Karpas-422 (cell line): ENCODE results near the gene ADCY7. TPM values are rescaled to one million over a fixed set of nuclear protein-coding genes. Genes with fewer than 3 reads are reported as not detected.

Experiments used
- DNase-seq: peaks from one replicate; pipeline ENCODE4 v3.0.0-alpha.2; 2015
- H2AFZ ChIP-seq: fragments of 200-600 bp; sonication (generic); 2 replicates; pipeline ENCODE4 v1.6.1; 2014; ENCODE audit warnings: antibody characterized with exemption, low read length, mixed read lengths
- H3K27ac ChIP-seq: fragments of 200-600 bp; sonication (generic); 2 replicates; pipeline ENCODE4 v1.5.1; 2014; ENCODE audit warnings: mild to moderate bottlenecking, low read length, moderate library complexity
- H3K27me3 ChIP-seq: fragments of 200-600 bp; sonication (generic); 2 replicates; pipeline ENCODE4 v1.6.1; 2014; ENCODE audit warnings: low read length, mixed read lengths
- H3K36me3 ChIP-seq: fragments of 200-600 bp; sonication (generic); 2 replicates; pipeline ENCODE4 v1.6.1; 2014; ENCODE audit warnings: low read length, mixed read lengths; ENCODE audit not compliant: insufficient read depth
- H3K4me1 ChIP-seq: fragments of 200-600 bp; sonication (generic); 2 replicates; pipeline ENCODE4 v1.6.1; 2014; ENCODE audit warnings: mild to moderate bottlenecking, low read length, mixed read lengths
- H3K4me2 ChIP-seq: fragments of 200-600 bp; sonication (generic); 2 replicates; pipeline ENCODE4 v1.6.1; 2014; ENCODE audit warnings: low read length, low read depth, mild to moderate bottlenecking; ENCODE audit not compliant: poor library complexity, severe bottlenecking
- H3K4me3 ChIP-seq: fragments of 200-600 bp; sonication (generic); 2 replicates; pipeline ENCODE4 v1.5.1; 2014; ENCODE audit warnings: mild to moderate bottlenecking, antibody characterized with exemption, low read length, mixed read lengths
- H3K79me2 ChIP-seq: fragments of 200-600 bp; sonication (generic); 2 replicates; pipeline ENCODE4 v1.6.1; 2014; ENCODE audit warnings: mild to moderate bottlenecking, low read length, mixed read lengths
- H3K9ac ChIP-seq: fragments of 200-600 bp; sonication (generic); 2 replicates; pipeline ENCODE4 v1.6.0; 2014; ENCODE audit warnings: low read length
- H3K9me2 ChIP-seq: fragments of 200-600 bp; sonication (generic), shearing (Covaris generic); replicated peaks from 2 replicates; pipeline ENCODE4 v1.6.0; 2014; ENCODE audit warnings: mild to moderate bottlenecking, low read length, moderate library complexity; ENCODE audit not compliant: insufficient read depth
- H3K9me3 ChIP-seq: fragments of 300-700, 200-600 bp; sonication (generic); 2 replicates; pipeline ENCODE4 v1.6.1; 2014; ENCODE audit warnings: low read length, mixed read lengths
- H4K20me1 ChIP-seq: fragments of 200-600 bp; sonication (generic); 2 replicates; pipeline ENCODE4 v1.6.1; 2014; ENCODE audit warnings: mild to moderate bottlenecking, antibody characterized with exemption, low read length, low read depth; ENCODE audit not compliant: insufficient read depth
- total RNA-seq: library from RNA; depleted of rRNA; stranded (reverse); fragments of >200 nt; shearing (Covaris generic); gene quantifications from 2 replicates; pipeline ENCODE4 v1.2.3, GENCODE V29; 2014; ENCODE audit warnings: low replicate concordance

Gene ADCY7
- total RNA-seq, 1 experiment from 2014 or later = 27.5 TPM

GRCh38 chr16:50246299-50247122 is 19.8 kb upstream of the ADCY7 start:
- H3K36me3 ChIP-seq = no peaks in the 10 kb centered on the region
- peak overlapping the region; percentile 47 for H3K4me2 ChIP-seq
- H3K79me2 ChIP-seq = no peaks in the 10 kb centered on the region
- peak overlapping the region; percentile 51; the same call in 1 of the 2 replicates for H3K4me3 ChIP-seq
- no peaks in the 10 kb centered on the region for H3K9me2 ChIP-seq
- no peak overlapping the region for H3K27ac ChIP-seq
- no peaks in the 10 kb centered on the region for H3K9me3 ChIP-seq
- H4K20me1 ChIP-seq = no peaks in the 10 kb centered on the region
- H3K9ac ChIP-seq = peak overlapping the region; percentile 35; the same call in 1 of the 2 replicates
- H3K4me1 ChIP-seq = peaks cover 6% of the 10 kb centered on the region; the same call in 1 of the 2 replicates
- peak; percentile 35 for DNase-seq
- no peak overlapping the region for H2AFZ ChIP-seq
- no peaks in the 10 kb centered on the region for H3K27me3 ChIP-seq

GRCh38 chr16:50247123-50247905 is 19.0 kb upstream of the ADCY7 start:
- peak; percentile 38 for DNase-seq
- Histone ChIP-seq H3K27ac (no peak overlapping the region), H3K9ac (no peak overlapping the region), H3K4me2 (no peak overlapping the region), H3K9me3 (no peaks in the 10 kb centered on the region), H3K9me2 (no peaks in the 10 kb centered on the region), H3K36me3 (no peaks in the 10 kb centered on the region), H3K27me3 (no peaks in the 10 kb centered on the region), H4K20me1 (no peaks in the 10 kb centered on the region), H3K4me3 (no peak overlapping the region), H3K4me1 (peaks cover 6% of the 10 kb centered on the region; the same call in 1 of the 2 replicates), H3K79me2 (no peaks in the 10 kb centered on the region), H2AFZ (no peak overlapping the region)

GRCh38 chr16:50247906-50248608 is 18.3 kb upstream of the ADCY7 start:
- H3K27ac ChIP-seq = no peak overlapping the region
- no peak overlapping the region for H3K4me2 ChIP-seq
- no peaks in the 10 kb centered on the region for H4K20me1 ChIP-seq
- H3K9me3 ChIP-seq = no peaks in the 10 kb centered on the region
- DNase-seq = peak; percentile 4
- no peaks in the 10 kb centered on the region for H3K36me3 ChIP-seq
- no peak overlapping the region for H3K4me3 ChIP-seq
- H3K4me1 ChIP-seq = peaks cover 6% of the 10 kb centered on the region; the same call in 1 of the 2 replicates
- H3K9me2 ChIP-seq = no peaks in the 10 kb centered on the region
- no peak overlapping the region for H2AFZ ChIP-seq
- no peak overlapping the region for H3K9ac ChIP-seq
- H3K27me3 ChIP-seq = no peaks in the 10 kb centered on the region
- H3K79me2 ChIP-seq = no peaks in the 10 kb centered on the region

- no peak overlapping the region for H3K27ac ChIP-seq
- no peak overlapping the region for H3K9ac ChIP-seq
- H3K79me2 ChIP-seq = no peaks in the 10 kb centered on the region
- H3K27me3 ChIP-seq = no peaks in the 10 kb centered on the region
- no peak overlapping the region for H3K4me2 ChIP-seq
- peaks cover 6% of the 10 kb centered on the region; the same call in 1 of the 2 replicates for H3K4me1 ChIP-seq
- no peaks in the 10 kb centered on the region for H4K20me1 ChIP-seq
- no peaks in the 10 kb centered on the region for H3K36me3 ChIP-seq
- DNase-seq = peak; percentile 32
- no peaks in the 10 kb centered on the region for H3K9me2 ChIP-seq
- H3K9me3 ChIP-seq = no peaks in the 10 kb centered on the region
- H3K4me3 ChIP-seq = no peak overlapping the region
- H2AFZ ChIP-seq = no peak overlapping the region
Observed at GRCh38 chr16:50248845-50249244, 17.5 kb upstream of the ADCY7 start.

- Histone ChIP-seq H3K79me2 (no peaks in the 10 kb centered on the region), H2AFZ (no peak overlapping the region), H3K9me2 (no peaks in the 10 kb centered on the region), H3K4me3 (no peak overlapping the region), H3K36me3 (no peaks in the 10 kb centered on the region), H3K27ac (no peak overlapping the region), H4K20me1 (no peaks in the 10 kb centered on the region), H3K4me1 (no peaks in the 10 kb centered on the region), H3K4me2 (no peak overlapping the region), H3K9me3 (no peaks in the 10 kb centered on the region), H3K27me3 (no peaks in the 10 kb centered on the region), H3K9ac (no peak overlapping the region)
- DNase-seq = no peak
Observed at GRCh38 chr16:50251375-50252081, 14.8 kb upstream of the ADCY7 start.

GRCh38 chr16:50252082-50252611 is 14.2 kb upstream of the ADCY7 start:
- Histone ChIP-seq H3K36me3 (no peaks in the 10 kb centered on the region), H3K4me1 (no peaks in the 10 kb centered on the region), H3K9me3 (no peaks in the 10 kb centered on the region), H3K79me2 (no peaks in the 10 kb centered on the region), H3K4me2 (no peak overlapping the region), H4K20me1 (no peaks in the 10 kb centered on the region), H3K9ac (no peak overlapping the region), H3K4me3 (no peak overlapping the region), H3K27me3 (no peaks in the 10 kb centered on the region), H2AFZ (no peak overlapping the region), H3K27ac (no peak overlapping the region), H3K9me2 (no peaks in the 10 kb centered on the region)
- no peak for DNase-seq

- no peak overlapping the region for H3K4me2 ChIP-seq
- H3K9me3 ChIP-seq = no peaks in the 10 kb centered on the region
- no peak for DNase-seq
- no peaks in the 10 kb centered on the region for H3K9me2 ChIP-seq
- H3K4me1 ChIP-seq = no peaks in the 10 kb centered on the region
- H3K9ac ChIP-seq = no peak overlapping the region
- no peaks in the 10 kb centered on the region for H3K79me2 ChIP-seq
- no peaks in the 10 kb centered on the region for H4K20me1 ChIP-seq
- no peak overlapping the region for H3K4me3 ChIP-seq
- no peak overlapping the region for H2AFZ ChIP-seq
- H3K36me3 ChIP-seq = no peaks in the 10 kb centered on the region
- no peak overlapping the region for H3K27ac ChIP-seq
- no peaks in the 10 kb centered on the region for H3K27me3 ChIP-seq
Observed at GRCh38 chr16:50252874-50253513, 13.4 kb upstream of the ADCY7 start.
